ENCODE data around the gene RFWD3.
"Not testable (repeated sequence)": the region's sequence is repeated elsewhere in the genome, so short reads cannot be mapped to it uniquely, and the experiment has no call there.

RFWD3 gene

GRCh38 chr16:74666010-74666421 lies 661 bp downstream of the RFWD3 start:
- DNase-seq, result no peak

- no peak for DNase-seq
These were observed 5.6 kb downstream of the RFWD3 start for GRCh38 chr16:74661064-74661463.

GRCh38 chr16:74660383-74660782 lies 6.3 kb downstream of the RFWD3 start:
- no peak for DNase-seq

DNA sequence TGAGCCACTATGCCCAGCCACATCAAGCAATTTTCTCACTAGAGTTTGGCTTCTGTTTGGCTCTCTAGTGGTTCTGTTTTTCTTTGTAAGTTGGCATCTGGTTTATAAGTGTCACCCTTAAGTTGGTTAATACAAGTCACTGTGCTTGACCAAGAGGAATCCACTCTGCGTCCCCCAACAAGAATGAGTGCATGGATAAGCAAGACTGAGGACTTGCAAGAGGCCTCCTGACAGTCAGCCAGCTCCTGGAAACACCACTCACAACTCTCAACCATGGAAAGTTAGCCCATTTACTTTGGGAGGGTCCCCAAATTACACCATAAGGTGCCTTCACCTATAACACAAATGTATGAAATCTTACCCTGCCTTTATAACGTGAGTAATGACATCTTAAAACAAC lies 7.6 kb downstream of the RFWD3 start:
- no peak for DNase-seq

GRCh38 chr16:74657870-74658642 lies 8.6 kb downstream of the RFWD3 start:
- no peak for DNase-seq

- DNase-seq, result no peak
These were observed 12.1 kb downstream of the RFWD3 start for GRCh38 chr16:74654536-74655050.

DNA sequence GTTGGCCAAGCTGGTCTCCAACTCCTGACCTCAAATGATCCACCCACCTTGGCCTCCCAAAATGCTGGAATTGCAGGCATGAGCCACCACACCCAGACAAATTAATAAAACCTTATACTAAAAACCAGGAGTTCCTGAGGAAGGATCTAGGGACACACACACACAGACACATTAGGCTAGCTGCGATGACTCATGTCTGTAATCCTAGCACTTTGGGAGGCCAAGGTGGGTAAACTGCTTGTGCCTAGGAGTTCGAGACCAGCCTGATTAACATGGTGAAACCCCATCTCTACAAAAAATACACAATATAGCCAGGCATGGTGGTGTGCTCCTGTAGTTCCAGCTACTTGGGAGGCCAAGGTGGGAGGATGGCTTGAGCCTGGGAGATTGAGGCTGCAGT lies 13.8 kb downstream of the RFWD3 start:
- not testable (repeated sequence) for DNase-seq

GRCh38 chr16:74652249-74652648 lies 14.4 kb downstream of the RFWD3 start:
- DNase-seq, result peak in 1 of 2 experiments; percentile 15

DNA sequence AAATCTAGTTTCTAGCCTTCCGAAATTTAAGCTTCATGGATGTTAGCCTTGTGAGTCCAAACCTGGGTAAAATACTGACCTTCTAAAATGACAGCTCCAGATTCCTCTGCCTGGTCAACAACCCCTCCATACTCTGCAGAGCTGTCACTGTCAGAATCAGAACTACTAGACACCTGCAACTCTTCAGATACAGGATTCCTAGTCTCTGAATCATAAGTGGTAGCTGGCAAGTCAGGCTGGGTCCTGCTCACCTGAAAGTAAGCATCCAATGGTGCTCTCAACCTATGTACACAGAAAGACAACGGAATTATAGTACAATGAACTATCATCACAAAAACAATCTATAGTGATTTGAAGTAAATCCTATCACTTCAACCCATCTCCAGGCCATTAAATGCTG lies 14.8 kb downstream of the RFWD3 start:
- no peak for DNase-seq

DNA sequence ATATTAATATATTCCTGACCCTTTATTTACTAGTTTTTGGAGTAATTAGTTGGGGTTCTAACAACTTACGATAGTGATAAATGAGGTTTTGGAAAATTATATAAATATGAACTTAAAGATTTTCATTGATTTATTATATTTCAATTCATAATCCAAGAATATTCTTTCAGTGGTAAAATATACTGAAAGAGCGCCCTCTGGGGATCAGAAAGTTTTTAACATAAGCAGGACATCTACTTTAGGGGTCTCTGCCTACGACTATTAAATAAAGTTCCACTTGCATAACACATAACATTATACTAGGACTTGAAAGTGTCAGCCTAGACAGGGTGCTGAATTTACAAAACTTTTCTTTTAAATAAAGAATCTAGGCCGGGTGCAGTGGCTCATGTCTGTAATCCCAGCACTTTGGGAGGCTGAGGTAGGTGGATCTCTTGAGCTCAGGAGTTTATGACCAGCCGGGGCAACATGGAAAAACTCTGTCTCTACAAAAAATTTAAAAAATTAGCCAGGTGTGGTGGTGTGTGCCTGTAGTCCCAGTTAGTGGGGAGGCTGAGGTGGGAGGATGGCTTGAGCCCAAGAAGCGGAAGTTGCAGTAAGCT lies 15.6 kb downstream of the RFWD3 start:
- peak in 1 of 2 experiments; percentile 25 for DNase-seq

DNA sequence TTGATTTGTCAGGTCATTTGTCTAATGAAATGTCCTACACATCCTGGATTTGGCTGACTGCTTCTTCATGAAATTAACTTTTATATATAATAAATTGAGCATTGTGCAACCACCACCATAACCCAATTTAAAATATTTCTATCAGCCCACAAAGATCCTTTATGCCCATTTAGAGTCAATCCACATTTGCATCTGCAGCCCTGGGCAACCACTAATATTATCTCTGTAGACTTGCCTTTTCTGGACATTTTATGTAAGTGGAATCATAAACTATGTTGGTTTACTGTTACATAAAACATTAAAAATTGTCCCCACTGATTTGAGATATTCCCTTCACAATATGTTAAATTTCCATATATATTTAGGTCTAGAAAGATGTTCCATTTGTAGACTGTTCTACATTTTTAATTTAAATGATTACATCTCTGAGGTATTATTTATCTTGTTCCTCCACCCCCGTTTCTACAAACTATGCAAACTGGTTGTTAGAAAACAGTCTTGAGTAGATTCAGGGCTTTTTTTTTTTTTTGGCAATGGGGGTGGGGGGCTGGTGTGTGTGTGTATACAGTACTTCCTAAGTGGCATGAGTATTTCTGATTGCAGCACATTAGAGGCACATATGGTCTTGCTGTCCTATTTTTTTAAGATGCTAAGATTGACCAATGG lies 16.7 kb downstream of the RFWD3 start:
- DNase-seq, result no peak

DNA sequence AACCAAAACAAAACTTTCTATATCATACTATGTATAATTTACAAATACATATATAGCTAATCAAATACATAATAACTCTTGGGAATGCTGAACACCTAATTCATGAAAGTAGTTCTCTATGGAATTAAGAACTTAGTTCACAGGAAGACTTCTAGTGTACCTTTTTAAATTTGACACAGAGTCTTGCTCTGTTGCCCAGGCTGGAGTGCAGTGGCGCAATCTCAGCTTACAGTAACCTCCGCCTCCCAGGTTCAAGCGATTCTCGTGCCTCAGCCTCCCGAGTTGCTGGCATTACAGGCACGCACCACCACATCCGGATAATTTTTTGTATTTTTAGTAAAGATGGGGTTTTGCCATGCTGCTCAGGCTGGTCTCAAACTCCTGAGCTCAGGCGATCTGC lies 24.7 kb downstream of the RFWD3 start:
- no peak for DNase-seq

GRCh38 chr16:74637742-74638453 lies 28.8 kb downstream of the RFWD3 start:
- peak in 1 of 2 experiments; percentile 49 for DNase-seq

GRCh38 chr16:74635303-74635702 lies 31.4 kb downstream of the RFWD3 start:
- DNase-seq, result no peak

DNA sequence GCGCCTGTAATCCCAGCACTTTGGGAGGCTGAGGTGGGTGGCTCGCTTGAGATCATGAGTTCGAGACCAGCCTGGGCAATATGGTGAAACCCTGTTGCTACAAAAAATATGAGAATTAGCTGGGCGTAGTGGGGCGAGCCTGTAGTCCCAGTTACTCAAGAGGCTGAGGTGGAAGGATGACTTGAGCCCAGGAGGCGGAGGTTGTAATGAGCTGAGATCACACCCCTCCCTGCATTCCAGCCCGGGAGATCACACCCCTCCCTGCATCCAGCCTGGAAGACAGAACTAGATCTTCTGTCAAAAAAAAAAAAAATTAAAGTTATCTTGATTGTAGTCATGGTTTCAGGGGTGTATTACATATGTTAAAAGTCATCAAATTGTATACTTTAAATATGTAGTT lies 33.0 kb downstream of the RFWD3 start:
- no peak for DNase-seq

DNA sequence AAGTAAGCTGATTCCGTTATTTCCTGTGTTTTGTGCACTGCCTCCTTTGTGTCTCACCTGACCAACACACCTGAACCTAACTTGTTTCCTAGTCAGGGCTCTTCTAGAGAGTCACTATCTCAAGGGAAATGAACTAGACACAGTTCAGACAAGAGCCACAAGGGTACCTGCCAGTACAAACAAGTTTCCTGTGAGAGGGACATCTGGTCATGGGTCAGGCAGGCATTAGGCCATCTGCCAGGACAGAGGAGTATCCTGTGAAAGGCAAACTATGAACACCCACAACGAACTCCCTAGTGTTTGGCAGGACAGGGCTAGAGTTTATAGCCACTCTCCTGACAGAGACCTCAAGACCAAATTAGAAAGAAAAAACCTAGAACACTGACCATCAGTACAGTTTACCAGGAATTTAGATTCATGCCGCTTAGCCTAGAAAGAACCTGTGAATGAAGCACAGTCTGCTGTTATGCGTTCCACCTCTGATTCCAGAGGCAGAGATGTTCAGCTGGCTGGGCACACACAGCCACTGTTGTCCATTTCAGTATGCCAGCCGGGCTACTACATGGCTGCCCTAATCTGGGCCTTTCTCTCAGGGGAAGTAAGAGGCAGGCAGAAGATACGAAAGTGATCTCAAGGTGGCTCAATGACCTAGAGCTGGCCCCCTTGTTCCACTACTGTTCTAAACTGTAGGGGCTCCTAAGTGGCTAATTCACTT lies 39.0 kb downstream of the RFWD3 start:
- peak in 1 of 2 experiments; percentile 26 for DNase-seq

DNA sequence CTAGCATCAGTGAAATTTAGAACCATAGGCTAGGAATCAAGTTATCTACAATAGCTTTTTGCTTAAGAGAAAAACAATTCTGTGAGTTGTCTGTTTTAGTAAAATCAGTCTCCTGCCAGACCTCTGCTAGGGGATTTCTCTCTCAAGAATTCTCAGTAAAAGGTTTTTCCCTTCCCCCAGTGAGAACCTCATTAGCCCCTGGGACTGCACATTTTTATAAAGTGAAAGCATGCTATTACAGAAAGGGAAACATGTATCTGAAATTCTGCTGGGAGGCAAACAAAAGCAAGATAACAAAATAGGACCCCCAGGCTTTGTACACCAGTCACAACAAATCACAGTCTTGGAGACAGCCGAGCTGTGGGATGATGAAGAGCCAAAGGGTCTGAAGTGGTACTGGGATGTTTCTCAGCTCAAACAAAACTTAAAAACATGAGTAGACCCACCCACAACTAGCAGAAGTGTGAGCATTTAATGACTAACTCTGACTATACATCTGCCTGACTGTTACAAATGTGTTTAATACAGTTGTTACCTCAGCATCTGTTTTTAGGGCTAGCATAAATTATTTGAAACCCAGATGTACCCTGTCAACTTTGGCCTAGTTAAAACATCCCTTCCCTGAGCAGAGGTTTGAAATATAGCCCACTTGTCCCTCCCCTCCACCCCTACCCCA lies 39.8 kb downstream of the RFWD3 start:
- DNase-seq, result no peak

GRCh38 chr16:74625500-74626350 lies 41.0 kb downstream of the RFWD3 start:
- no peak for DNase-seq

GRCh38 chr16:74623839-74624235 lies 42.8 kb downstream of the RFWD3 start:
- DNase-seq, result no peak

DNA sequence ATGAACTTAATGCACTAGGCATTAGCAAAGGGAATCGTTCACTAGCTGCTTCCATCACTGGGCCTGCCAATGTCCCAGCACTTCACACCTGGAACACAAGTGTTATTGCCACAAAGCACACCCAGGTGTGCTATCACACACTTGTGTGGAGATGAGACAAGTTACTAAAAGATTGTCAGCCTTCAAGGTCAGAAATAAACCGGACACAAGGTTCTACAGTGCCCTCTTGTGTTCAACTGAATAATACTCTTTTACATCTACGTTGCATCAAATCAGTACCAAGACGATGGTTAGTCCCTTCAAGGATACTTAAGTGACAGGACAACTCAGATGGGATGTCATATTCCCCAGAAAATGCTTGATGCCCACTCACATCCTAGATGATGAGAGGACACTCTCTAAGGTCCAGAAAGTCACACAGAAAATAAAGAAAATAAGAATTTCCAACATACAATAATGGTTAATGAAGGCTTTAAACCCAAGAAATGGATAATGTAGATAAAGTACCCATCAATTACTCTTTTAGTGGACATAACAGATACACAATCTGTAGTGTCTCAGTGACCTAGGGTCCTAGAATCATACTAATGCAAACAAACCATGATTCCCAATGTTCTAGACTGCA lies 43.4 kb downstream of the RFWD3 start:
- peak in 1 of 2 experiments; percentile 64 for DNase-seq

All from NCI-H524 (cell line).